Measurements from ENCODE around the gene CEP72.

The CEP72 gene, protein sequence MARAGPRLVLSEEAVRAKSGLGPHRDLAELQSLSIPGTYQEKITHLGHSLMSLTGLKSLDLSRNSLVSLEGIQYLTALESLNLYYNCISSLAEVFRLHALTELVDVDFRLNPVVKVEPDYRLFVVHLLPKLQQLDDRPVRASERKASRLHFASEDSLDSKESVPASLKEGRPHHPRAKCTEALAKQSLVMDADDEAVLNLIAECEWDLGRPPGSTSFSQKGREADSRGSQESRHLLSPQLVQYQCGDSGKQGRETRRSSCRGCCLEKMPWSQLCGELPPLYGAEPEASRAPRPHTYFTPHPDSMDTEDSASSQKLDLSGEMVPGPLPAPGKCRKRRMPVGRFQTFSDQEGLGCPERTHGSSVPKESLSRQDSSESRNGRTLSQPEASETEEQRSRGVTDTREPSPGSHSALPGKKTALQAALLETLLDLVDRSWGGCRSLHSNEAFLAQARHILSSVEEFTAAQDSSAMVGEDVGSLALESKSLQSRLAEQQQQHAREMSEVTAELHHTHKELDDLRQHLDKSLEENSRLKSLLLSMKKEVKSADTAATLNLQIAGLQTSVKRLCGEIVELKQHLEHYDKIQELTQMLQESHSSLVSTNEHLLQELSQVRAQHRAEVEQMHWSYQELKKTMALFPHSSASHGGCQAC

DNA sequence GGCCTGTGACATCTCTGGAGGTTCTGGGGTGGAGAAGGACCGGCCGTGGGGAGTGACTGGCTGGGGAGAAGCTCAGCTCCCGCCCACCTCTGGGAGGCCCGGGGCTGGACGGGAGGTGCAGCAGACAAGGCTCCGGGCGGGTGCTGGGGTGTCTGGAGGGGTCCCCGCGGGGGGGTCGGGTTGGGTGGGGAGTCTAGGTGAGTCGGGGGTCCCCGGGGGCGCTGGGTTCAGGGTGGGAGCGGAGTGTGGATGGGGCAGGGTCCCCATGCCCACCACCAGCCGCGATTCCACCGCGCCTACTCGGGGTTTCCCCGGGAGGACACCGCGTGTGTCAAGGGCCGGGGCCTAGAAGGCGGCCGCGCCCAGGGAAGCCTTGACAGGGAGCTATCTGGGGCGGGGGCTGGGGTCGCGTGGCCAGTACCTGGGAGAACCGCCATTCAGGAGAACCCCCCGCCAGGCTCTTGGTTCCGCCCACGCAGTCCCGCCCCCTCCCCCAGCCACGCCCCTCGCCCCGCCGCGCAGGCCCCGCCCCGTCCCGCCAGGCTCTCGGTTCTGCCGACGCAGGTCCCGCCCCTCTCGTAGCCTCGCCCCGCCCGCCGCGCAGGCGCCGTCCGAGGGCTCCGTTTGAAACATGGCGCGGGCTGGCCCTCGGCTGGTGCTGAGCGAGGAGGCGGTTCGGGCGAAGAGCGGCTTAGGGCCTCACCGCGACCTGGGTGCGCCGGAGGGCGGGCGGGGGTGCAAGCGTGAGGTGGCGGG is at the start of gene CEP72:
Gene CEP72, plus strand, starts transcription at position 610 of the 756 bp plus-strand sequence. Its CDS starts 22 bp downstream, at position 632.
- H3K36me3 Mint-ChIP-seq: peaks cover 11% of the 10 kb centered on the region
- peak within 1 kb of the TSS; percentile 96 for H3K4me3 Mint-ChIP-seq
- H3K27ac Mint-ChIP-seq: peak within 1 kb of the TSS; percentile 84
- ATAC-seq (ENCODE audit: low read depth) (peak; percentile 88), DNase-seq (ENCODE audit: low spot score in 2 of 2) (peak; percentile 89 to 95)
- peaks cover 37% of the 10 kb centered on the region for H3K4me1 Mint-ChIP-seq
- peaks cover 2% of the 10 kb centered on the region for H3K9me3 Mint-ChIP-seq
- peaks cover 8% of the 10 kb centered on the region for H3K27me3 Mint-ChIP-seq

DNA sequence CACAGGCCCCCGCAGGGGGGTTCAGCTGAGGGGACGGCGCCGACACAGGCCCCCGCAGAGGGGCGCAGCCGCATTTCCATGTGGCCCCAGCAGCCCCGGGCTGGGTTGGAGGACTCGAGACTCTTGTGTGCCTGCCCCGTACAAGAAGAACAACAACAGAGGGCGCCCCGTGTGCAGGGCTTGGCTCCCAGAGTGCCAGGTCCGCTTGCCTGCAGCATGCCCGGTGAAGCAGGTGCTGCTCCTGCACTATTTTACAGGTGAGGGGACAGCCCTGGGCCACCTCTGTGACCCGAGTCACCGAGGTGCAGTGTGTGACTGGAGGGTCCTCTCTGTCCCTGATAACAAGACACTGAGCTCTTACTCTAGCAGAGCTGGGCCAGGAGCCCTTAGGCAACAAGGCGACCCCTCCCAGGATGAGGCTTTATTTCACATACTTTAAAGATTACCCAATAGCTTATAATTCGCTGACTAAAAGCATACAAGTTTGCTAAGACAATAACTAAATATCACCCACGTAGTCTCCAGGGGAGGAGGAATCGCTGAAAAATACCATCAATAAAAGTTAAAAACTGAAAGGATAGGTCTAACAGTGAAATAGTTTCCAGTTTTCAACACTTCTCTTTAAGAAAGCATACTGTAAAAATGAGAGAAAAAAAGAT is 46.2 kb upstream of the CEP72 start:
- peaks cover 22% of the 10 kb centered on the region for H3K27me3 Mint-ChIP-seq
- no peak overlapping the region for H3K4me3 Mint-ChIP-seq
- DNase-seq (ENCODE audit: low spot score in 2 of 2): no peak
- no peak for ATAC-seq (ENCODE audit: low read depth)
- H3K4me1 Mint-ChIP-seq: peaks cover 5% of the 10 kb centered on the region
- no peaks in the 10 kb centered on the region for H3K36me3 Mint-ChIP-seq
- H3K27ac Mint-ChIP-seq: no peak overlapping the region
- peaks cover 6% of the 10 kb centered on the region for H3K9me3 Mint-ChIP-seq

DNA sequence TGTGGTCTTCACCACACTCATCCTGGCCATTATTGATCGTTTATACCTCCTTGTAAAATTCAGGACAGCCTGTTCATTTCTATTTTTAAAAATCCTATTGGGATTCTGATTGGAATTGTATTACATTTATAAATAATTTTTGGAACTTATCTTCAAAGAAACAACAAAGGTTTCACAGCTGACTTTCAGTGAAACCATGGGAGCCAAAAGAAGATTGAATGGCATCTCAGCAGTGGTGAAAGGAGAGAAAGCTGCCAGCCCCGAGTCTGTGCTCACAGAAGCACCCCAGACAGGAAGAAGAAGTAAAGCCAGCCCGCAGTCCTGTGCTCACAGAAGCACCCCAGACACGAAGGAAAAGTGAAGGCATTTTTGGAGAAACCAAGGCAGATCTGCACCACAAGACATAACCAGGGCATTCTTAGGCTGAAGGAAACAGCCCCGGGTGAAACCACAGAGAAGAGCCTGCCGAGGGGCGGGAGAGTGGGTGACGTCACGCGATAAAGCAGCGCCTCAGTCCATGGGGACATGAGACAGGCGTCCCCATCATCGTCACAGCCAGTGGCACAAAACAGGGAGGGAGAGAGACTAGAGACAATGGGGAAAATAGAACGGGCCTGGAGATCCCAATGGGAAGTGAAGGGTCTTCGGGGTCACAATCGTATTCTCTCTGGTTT is 45.4 kb upstream of the CEP72 start:
- H3K4me1 Mint-ChIP-seq: peaks cover 5% of the 10 kb centered on the region
- H3K4me3 Mint-ChIP-seq: no peak overlapping the region
- peaks cover 6% of the 10 kb centered on the region for H3K9me3 Mint-ChIP-seq
- H3K27me3 Mint-ChIP-seq: peaks cover 22% of the 10 kb centered on the region
- ATAC-seq (ENCODE audit: low read depth) (no peak), DNase-seq (ENCODE audit: low spot score in 2 of 2) (no peak)
- no peak overlapping the region for H3K27ac Mint-ChIP-seq
- H3K36me3 Mint-ChIP-seq: no peaks in the 10 kb centered on the region

DNA sequence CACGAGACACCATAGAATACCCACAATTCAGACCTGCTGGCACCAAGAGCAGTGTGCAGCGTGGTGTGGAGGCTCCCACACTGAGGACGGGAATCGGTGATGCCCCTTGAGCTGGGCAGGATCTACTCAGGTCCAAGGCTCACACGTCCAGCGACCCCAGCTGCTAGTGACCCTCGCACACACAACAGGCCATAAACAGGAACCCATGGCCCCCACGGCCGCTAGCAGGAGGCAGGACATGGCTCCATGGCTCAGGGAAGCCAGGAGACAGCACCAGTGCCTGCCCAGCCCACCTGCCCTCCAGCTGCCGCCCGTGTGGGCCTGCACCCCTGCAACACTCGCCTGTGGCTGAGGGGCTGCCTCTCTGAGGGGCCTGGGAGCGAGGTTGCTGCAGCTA is 44.5 kb upstream of the CEP72 start:
- DNase-seq (ENCODE audit: low spot score in 2 of 2): no peak
- Mint-ChIP-seq H3K4me3 (no peak overlapping the region), H3K9me3 (peaks cover 6% of the 10 kb centered on the region), H3K36me3 (no peaks in the 10 kb centered on the region), H3K27ac (no peak overlapping the region), H3K4me1 (peaks cover 8% of the 10 kb centered on the region), H3K27me3 (peaks cover 24% of the 10 kb centered on the region)
- ATAC-seq (ENCODE audit: low read depth): no peak

DNA sequence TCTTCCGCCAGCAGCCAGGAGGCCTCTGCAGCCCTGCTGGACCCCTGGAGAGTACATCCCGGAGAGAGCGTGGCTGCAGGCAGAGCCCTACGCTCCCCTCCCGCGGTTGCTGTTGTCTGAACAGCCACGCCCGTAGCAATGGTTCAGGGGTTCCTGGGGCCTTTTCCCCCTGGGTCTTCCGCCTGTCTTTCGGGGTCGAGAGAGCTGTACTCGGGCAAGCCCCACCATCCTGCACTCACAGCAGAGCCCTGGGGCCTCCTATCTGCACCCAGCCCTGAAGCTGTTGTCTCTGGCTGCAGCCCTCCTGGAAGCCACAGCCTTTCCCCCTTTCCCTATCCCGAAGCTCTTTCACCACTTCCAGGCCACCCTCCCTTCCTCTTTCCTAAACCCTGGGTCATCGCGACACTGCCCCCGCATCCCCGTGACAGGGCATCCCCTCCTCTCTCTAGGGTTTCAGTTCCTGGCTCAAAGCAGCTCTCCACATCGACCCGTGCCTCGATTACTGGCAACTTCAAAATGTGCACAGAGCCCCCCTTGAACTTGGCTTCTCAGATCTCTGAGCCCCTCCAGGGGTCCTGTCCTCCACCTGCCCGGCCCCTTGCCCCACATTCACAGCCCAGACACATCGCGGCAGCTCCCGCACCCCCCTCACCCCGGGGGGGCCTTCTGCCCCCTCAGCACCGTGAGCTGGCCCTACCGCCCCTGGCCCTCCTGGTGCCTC is 43.9 kb upstream of the CEP72 start:
- H3K36me3 Mint-ChIP-seq: no peaks in the 10 kb centered on the region
- H3K27ac Mint-ChIP-seq: no peak overlapping the region
- ATAC-seq (ENCODE audit: low read depth) (no peak), DNase-seq (ENCODE audit: low spot score in 2 of 2) (no peak)
- H3K4me3 Mint-ChIP-seq: no peak overlapping the region
- H3K27me3 Mint-ChIP-seq: peaks cover 24% of the 10 kb centered on the region
- H3K9me3 Mint-ChIP-seq: peaks cover 6% of the 10 kb centered on the region
- peaks cover 8% of the 10 kb centered on the region for H3K4me1 Mint-ChIP-seq

DNA sequence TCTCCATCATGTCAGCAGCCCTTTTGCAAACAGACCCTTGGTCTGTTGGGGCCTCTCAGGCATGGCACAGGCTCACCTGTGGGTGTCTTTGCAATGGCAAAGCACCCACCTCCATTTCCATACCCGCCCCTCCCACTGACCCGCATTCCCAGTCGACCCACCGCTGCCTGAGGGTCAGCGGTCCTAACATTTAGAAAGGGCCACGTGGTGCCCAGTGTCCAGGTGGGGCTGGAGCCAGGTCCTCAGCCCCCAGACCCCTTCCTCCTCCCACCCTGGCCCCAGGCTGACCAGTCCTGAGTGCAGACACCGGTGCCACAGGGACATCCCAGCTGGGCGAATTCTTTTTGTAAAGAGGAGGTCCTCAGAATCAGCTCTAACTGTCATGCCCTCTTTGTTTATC is 43.3 kb upstream of the CEP72 start:
- DNase-seq (ENCODE audit: low spot score in 2 of 2) (no peak), ATAC-seq (ENCODE audit: low read depth) (no peak)
- peaks cover 6% of the 10 kb centered on the region for H3K9me3 Mint-ChIP-seq
- H3K4me3 Mint-ChIP-seq: no peak overlapping the region
- peaks cover 8% of the 10 kb centered on the region for H3K4me1 Mint-ChIP-seq
- no peak overlapping the region for H3K27ac Mint-ChIP-seq
- H3K36me3 Mint-ChIP-seq: no peaks in the 10 kb centered on the region
- H3K27me3 Mint-ChIP-seq: peaks cover 24% of the 10 kb centered on the region

DNA sequence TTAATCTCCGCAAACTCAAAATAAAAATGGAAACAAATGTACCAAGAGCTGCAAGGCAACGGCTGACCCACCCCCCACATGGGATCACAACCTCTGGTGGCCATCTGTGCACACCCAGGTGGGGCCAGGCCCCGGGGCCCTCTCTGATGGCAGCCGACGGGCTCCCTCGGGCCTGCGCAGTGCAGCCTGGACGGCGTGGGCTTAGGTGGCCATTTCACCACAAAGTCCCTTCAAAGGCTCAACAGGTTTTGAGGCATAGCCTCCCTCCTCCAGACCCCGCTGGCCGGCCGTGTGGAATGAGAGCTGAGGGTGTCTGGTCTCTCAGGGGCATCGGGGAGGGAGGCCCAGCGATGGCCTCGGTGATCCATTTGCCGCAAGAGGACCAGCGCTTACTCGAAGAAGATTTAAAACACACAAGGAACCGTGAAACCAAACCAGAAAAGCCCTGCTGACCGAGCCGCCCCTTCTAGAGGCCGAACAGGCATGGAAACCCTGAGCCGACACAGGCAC is 42.7 kb upstream of the CEP72 start:
- H3K36me3 Mint-ChIP-seq: no peaks in the 10 kb centered on the region
- H3K27ac Mint-ChIP-seq: no peak overlapping the region
- ATAC-seq (ENCODE audit: low read depth) (no peak), DNase-seq (ENCODE audit: low spot score in 2 of 2) (no peak)
- H3K27me3 Mint-ChIP-seq: peaks cover 25% of the 10 kb centered on the region
- H3K4me3 Mint-ChIP-seq: no peak overlapping the region
- H3K4me1 Mint-ChIP-seq: peaks cover 8% of the 10 kb centered on the region
- peaks cover 6% of the 10 kb centered on the region for H3K9me3 Mint-ChIP-seq

DNA sequence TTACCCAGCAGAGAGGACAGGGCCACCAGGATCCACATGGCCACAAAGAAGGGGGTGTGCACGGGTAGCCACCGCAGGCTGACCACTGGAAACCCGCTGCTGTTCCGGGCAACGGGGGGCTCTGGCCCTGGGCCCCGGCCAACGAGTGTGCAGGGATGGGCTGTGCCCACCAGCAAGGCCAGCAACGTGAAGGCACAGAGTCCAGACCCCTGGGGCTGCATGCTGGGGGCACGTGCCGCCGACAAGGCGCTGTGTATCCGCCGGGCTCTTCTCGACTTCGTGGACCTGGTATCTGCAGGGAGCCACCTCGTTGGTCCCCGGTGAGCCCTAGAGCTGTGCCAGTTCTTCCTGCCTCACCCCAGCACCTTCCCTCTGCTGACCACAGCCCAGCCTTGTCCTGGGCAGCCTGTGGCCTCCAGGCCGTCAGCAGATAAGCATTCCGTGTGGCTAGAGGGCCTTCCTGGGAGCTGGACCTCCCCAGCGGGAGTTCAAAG is 42.2 kb upstream of the CEP72 start:
- H3K27ac Mint-ChIP-seq: no peak overlapping the region
- H3K36me3 Mint-ChIP-seq: no peaks in the 10 kb centered on the region
- no peak overlapping the region for H3K4me3 Mint-ChIP-seq
- H3K4me1 Mint-ChIP-seq: peaks cover 8% of the 10 kb centered on the region
- ATAC-seq (ENCODE audit: low read depth): no peak
- H3K9me3 Mint-ChIP-seq: peaks cover 8% of the 10 kb centered on the region
- DNase-seq (ENCODE audit: low spot score in 2 of 2): no peak
- H3K27me3 Mint-ChIP-seq: peaks cover 27% of the 10 kb centered on the region

DNA sequence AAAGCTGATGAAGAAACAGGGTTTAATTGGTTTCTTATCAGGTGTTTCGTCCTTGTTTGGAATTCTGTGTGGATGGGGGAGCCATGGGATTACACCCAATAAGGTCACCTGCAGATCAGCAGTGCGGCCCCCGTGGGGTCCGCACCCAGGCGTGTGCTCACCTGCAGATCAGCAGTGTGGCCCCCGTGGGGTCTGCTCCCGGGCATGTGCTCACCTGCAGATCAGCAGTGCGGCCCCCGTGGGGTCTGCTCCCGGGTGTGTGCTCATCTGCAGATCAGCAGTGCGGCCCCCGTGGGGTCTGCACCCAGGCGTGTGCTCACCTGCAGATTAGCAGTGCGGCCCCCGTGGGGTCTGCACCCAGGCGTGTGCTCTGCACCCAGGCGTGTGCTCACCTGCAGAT is 41.7 kb upstream of the CEP72 start:
- H3K27ac Mint-ChIP-seq: no peak overlapping the region
- H3K36me3 Mint-ChIP-seq: peaks cover 4% of the 10 kb centered on the region
- peaks cover 31% of the 10 kb centered on the region for H3K27me3 Mint-ChIP-seq
- DNase-seq (ENCODE audit: low spot score in 2 of 2): no peak
- no peak overlapping the region for H3K4me3 Mint-ChIP-seq
- peaks cover 8% of the 10 kb centered on the region for H3K4me1 Mint-ChIP-seq
- ATAC-seq (ENCODE audit: low read depth): no peak
- H3K9me3 Mint-ChIP-seq: peaks cover 12% of the 10 kb centered on the region

DNA sequence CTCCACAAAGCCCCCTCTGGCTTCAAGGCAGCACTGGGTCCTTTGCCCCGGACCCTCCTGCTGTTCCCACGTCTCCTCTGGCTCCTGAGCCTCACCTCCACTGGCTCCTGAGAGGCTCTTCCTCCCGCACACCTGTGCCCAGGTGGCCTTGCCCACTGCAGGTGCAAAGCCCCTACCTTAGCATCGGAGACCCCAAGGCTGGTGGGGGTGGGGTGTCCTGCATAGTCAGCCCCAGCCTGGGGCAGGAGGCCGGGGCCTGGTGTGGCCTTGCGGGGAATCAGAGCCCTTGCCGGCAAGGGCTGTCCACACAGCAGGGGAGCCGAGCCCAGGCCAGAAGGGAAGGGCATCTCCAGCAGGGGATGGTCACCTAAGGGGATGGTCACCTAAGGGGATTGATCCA is 41.3 kb upstream of the CEP72 start:
- H3K4me3 Mint-ChIP-seq: no peak overlapping the region
- peaks cover 7% of the 10 kb centered on the region for H3K36me3 Mint-ChIP-seq
- H3K27ac Mint-ChIP-seq: no peak overlapping the region
- H3K27me3 Mint-ChIP-seq: peaks cover 36% of the 10 kb centered on the region
- peaks cover 16% of the 10 kb centered on the region for H3K9me3 Mint-ChIP-seq
- ATAC-seq (ENCODE audit: low read depth) (no peak), DNase-seq (ENCODE audit: low spot score in 2 of 2) (no peak)
- peaks cover 8% of the 10 kb centered on the region for H3K4me1 Mint-ChIP-seq

DNA sequence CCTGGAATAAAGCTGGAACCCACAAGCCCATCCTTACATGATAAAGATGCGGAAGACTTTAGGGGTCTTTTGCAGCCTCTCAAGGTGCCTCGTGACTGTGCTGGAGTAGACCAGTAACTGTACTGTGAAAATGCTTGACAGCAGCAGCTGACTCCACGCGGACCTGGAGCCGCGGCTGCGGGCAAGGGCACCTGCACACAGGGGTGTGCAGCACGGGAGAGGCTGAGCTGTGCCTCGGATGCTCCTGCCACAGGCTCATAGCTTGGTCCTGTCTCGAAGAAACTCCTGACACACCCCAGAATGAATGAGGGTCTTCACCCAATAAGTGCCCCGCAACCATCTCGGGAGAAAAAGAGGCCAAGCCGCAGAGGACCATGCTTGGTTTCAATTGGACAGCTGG is 40.3 kb upstream of the CEP72 start:
- ATAC-seq (ENCODE audit: low read depth) (no peak), DNase-seq (ENCODE audit: low spot score in 2 of 2) (no peak)
- peaks cover 34% of the 10 kb centered on the region for H3K27me3 Mint-ChIP-seq
- H3K36me3 Mint-ChIP-seq: peaks cover 7% of the 10 kb centered on the region
- no peak overlapping the region for H3K4me3 Mint-ChIP-seq
- H3K27ac Mint-ChIP-seq: no peak overlapping the region
- H3K4me1 Mint-ChIP-seq: peaks cover 8% of the 10 kb centered on the region
- H3K9me3 Mint-ChIP-seq: peaks cover 15% of the 10 kb centered on the region

DNA sequence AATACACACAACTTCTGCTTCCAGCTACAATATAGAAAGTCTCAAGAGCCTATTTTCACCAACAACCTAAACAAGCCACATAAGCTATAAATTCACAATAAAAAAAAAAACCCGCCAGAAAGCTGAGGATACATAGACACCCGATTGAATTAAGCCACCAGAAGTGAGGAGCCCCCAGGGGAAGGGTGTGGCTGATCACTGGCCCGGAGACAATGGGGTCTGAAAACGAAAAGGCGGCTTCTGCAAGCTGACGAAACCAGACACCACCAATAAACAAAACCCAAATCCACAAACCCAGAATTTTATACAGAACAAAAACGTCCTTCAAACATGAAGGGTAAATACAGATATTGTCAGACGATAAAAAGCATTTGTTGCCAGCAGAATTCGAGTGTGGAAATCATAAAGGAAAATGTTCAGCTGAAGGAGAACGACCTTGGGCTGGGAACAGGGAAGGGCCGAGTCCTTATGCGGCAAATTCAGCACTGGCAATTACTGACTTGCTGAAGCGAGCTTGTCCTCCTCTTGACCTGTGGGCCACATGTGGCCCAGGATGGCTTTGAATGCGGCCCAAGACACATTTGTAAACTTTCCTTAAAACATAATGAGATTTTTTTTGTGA is 39.6 kb upstream of the CEP72 start:
- DNase-seq (ENCODE audit: low spot score in 2 of 2) (no peak), ATAC-seq (ENCODE audit: low read depth) (no peak)
- no peak overlapping the region for H3K4me3 Mint-ChIP-seq
- H3K27me3 Mint-ChIP-seq: peaks cover 28% of the 10 kb centered on the region
- peaks cover 7% of the 10 kb centered on the region for H3K36me3 Mint-ChIP-seq
- no peak overlapping the region for H3K27ac Mint-ChIP-seq
- H3K4me1 Mint-ChIP-seq: peaks cover 5% of the 10 kb centered on the region
- H3K9me3 Mint-ChIP-seq: peaks cover 13% of the 10 kb centered on the region
